Measurements from ENCODE around the gene CRIP2.

GRCh38 chr14:105500036-105500725, 25.6 kb downstream of the CRIP2 start:
- TF ChIP-seq POLR2AphosphoS5 (IDR thresholded peaks at IDR 0.05; ENCODE audit: borderline replicate concordance, low read depth, low read length) (no peak), EZH2 (IDR thresholded peaks at IDR 0.05) (no peak), FOXP2 (optimal IDR thresholded peaks at IDR 0.05; ENCODE audit: control extremely low read depth, extremely low read length, insufficient read depth) (no peak)
